Body of pancreas (tissue), 4 donors: Measurements from ENCODE around the gene NKTR.

Experiments
- POLR2A ChIP-seq, 3 donors: fragments of 450-650 bp; IDR thresholded peaks; one replicate each; pipeline ENCODE4 v1.6.1; 2016; ENCODE audit warnings: antibody characterized with exemption in 3 of 3, mild to moderate bottlenecking in 2 of 3
- TF ChIP-seq, protein P1 (sequence below), 7 experiments: fragments of 450-650 bp in 4 of 7; fragments of 200-600 bp in 3 of 7; sonication (generic) in 3 of 7; IDR thresholded peaks; one replicate each; pipeline ENCODE4 v1.5.1; 2016 to 2019; ENCODE audit warnings: antibody characterized with exemption in 7 of 7

GRCh38 chr3:42557854-42558253 is 42.6 kb upstream of the NKTR start:
- TF ChIP-seq, protein P1, sequence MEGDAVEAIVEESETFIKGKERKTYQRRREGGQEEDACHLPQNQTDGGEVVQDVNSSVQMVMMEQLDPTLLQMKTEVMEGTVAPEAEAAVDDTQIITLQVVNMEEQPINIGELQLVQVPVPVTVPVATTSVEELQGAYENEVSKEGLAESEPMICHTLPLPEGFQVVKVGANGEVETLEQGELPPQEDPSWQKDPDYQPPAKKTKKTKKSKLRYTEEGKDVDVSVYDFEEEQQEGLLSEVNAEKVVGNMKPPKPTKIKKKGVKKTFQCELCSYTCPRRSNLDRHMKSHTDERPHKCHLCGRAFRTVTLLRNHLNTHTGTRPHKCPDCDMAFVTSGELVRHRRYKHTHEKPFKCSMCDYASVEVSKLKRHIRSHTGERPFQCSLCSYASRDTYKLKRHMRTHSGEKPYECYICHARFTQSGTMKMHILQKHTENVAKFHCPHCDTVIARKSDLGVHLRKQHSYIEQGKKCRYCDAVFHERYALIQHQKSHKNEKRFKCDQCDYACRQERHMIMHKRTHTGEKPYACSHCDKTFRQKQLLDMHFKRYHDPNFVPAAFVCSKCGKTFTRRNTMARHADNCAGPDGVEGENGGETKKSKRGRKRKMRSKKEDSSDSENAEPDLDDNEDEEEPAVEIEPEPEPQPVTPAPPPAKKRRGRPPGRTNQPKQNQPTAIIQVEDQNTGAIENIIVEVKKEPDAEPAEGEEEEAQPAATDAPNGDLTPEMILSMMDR (IDR thresholded peaks at IDR 0.05): no peak
- no peak for TF ChIP-seq POLR2A (IDR thresholded peaks at IDR 0.05)
